ENCODE measurements around the gene STAC2.

- TF ChIP-seq POLR2A (IDR thresholded peaks at IDR 0.05) (no peak), POLR2AphosphoS5 (IDR thresholded peaks at IDR 0.05) (no peak), CTCF (IDR thresholded peaks at IDR 0.05) (no peak)
Measured at GRCh38 chr17:39170109-39170508, 55.6 kb downstream of the STAC2 start.

All from upper lobe of left lung (tissue), 4 donors.